Left lung (tissue), 10 donors: ENCODE results near the gene INTS15. TPM values are rescaled to one million over a fixed set of nuclear protein-coding genes. Genes with fewer than 3 reads are reported as not detected.
"Not testable (repeated sequence)": the region's sequence is repeated elsewhere in the genome, so short reads cannot be mapped to it uniquely, and the experiment has no call there.

ENCODE experiments used
- ATAC-seq: fragments of 200-7000 bp; cut with Tn5 transposase; one replicate; pipeline ENCODE4 v1.9.1; 2020; ENCODE audit warnings: moderate library complexity
- DNase-seq, 4 donors: peaks; one replicate each; pipeline ENCODE4 v3.0.0-alpha.2; 2013 to 2020
- H3K27ac ChIP-seq, 2 donors: fragments of 200-600 bp; sonication (generic) in 1 of 2; one replicate each; pipeline versions ENCODE4 v1.5.0 to v1.8.0; 2020 to 2021
- H3K27me3 ChIP-seq, 2 donors: fragments of 200-600 bp; sonication (generic) in 1 of 2; one replicate each; pipeline versions ENCODE4 v1.5.0 to v1.8.0; 2020 to 2021
- H3K36me3 ChIP-seq, 2 donors: fragments of 200-600 bp; sonication (generic) in 1 of 2; one replicate each; pipeline versions ENCODE4 v1.5.0 to v1.8.0; 2020 to 2021
- H3K4me1 ChIP-seq, 2 donors: fragments of 200-600 bp; one replicate each; pipeline ENCODE4 v1.8.0; 2021
- H3K4me3 ChIP-seq, 2 donors: fragments of 200-600 bp; sonication (generic) in 1 of 2; one replicate each; pipeline versions ENCODE4 v1.5.0 to v1.8.0; 2020 to 2021; ENCODE audit warnings: mild to moderate bottlenecking in 1 of 2
- H3K9me3 ChIP-seq, 2 donors: fragments of 200-600 bp; sonication (generic) in 1 of 2; one replicate each; pipeline versions ENCODE4 v1.5.0 to v1.8.0; 2020 to 2021
- CTCF ChIP-seq, 2 donors: fragments of 200-600 bp; sonication (generic) in 1 of 2; IDR thresholded peaks; one replicate each; pipeline versions ENCODE4 v1.5.0 to v1.8.0; 2021; ENCODE audit warnings: antibody characterized with exemption in 2 of 2
- intact Hi-C, 2 donors: fragments of 100-400 bp; cut with DNase I; formaldehyde crosslinking; loops; one replicate each; pipeline versions ENCODE4 v1.11.2 to v1.14.2; 2022
- polyA plus RNA-seq, 6 donors: library from polyadenylated mRNA; unstranded; fragments of 120-200 nt; gene quantifications; one replicate each; pipeline ENCODE4 v1.2.1, GENCODE V29; 2013; ENCODE audit not compliant: insufficient read length in 6 of 6
- total RNA-seq, 2 donors: library from RNA; stranded (reverse); fragmentation: NEBNext Ultra II Directional; extraction: Animal tissue kit (Norgen Biotek cat#: 25700); gene quantifications; one replicate each; pipeline ENCODE4 v1.2.1, GENCODE V29; 2021
- donor health status: DM: no; HTN: yes; CAD: no.
- donor health status: DM: no; HTN: no; CAD: no.

INTS15 gene
- total and polyA plus RNA-seq, 8 donors: 30.2 to 49.4 (median 38.3) TPM

GRCh38 chr7:6567886-6568285 is 21.9 kb upstream of the INTS15 start:
- Histone ChIP-seq H3K36me3 (no peaks in the 10 kb centered on the region), H3K4me3 (no peak overlapping the region), H3K27ac (no peak overlapping the region), H3K9me3 (no peaks in the 10 kb centered on the region), H3K4me1 (no peaks in the 10 kb centered on the region), H3K27me3 (peaks cover 0 to 16% of the 10 kb centered on the region in 2 donors)
- TF ChIP-seq CTCF (IDR thresholded peaks at IDR 0.05): no peak
- intact Hi-C loops: no loop called here
- ATAC-seq: no peak
- peak in 1 of 4 donors; percentile 5 for DNase-seq

- Histone ChIP-seq H3K4me3 (no peak overlapping the region), H3K27me3 (peaks cover 0 to 11% of the 10 kb centered on the region in 2 donors), H3K9me3 (no peaks in the 10 kb centered on the region), H3K27ac (no peak overlapping the region), H3K4me1 (no peaks in the 10 kb centered on the region), H3K36me3 (no peaks in the 10 kb centered on the region)
- intact Hi-C loops: loop anchor here in 1 of 2 donors (10.0 kb wide), 1 partner anchor 56 kb away; no protein-coding TSS in a partner anchor
- DNase-seq: peak in 1 of 4 donors; percentile 0
- no peak for ATAC-seq
- no peak for TF ChIP-seq CTCF (IDR thresholded peaks at IDR 0.05)
These were observed 18.6 kb upstream of the INTS15 start for GRCh38 chr7:6571160-6571779.

GRCh38 chr7:6575281-6576023 is 14.4 kb upstream of the INTS15 start:
- H3K4me3 ChIP-seq: no peak overlapping the region
- intact Hi-C loops: loop anchor here in 1 of 2 donors (10.0 kb wide), 1 partner anchor 61 kb away; no protein-coding TSS in a partner anchor
- DNase-seq (peak in 1 of 4 donors; percentile 5), ATAC-seq (no peak)
- TF ChIP-seq CTCF (IDR thresholded peaks at IDR 0.05): no peak
- H3K27me3 ChIP-seq: peaks cover 0 to 8% of the 10 kb centered on the region in 2 donors
- peaks cover 0 to 10% of the 10 kb centered on the region in 2 donors for H3K4me1 ChIP-seq
- H3K9me3 ChIP-seq: no peaks in the 10 kb centered on the region
- H3K27ac ChIP-seq: no peak overlapping the region
- H3K36me3 ChIP-seq: peaks cover 0 to 13% of the 10 kb centered on the region in 2 donors

GRCh38 chr7:6576024-6576866 is 13.6 kb upstream of the INTS15 start:
- H3K4me1 ChIP-seq: peaks cover 0 to 10% of the 10 kb centered on the region in 2 donors
- TF ChIP-seq CTCF (IDR thresholded peaks at IDR 0.05): no peak
- ATAC-seq (no peak), DNase-seq (peak in 1 of 4 donors; percentile 76)
- intact Hi-C loops: loop anchor here in 1 of 2 donors (10.0 kb wide), 1 partner anchor 61 kb away; no protein-coding TSS in a partner anchor
- H3K4me3 ChIP-seq: peak overlapping the region in 1 of 2 donors; percentile 63
- peaks cover 0 to 21% of the 10 kb centered on the region in 2 donors for H3K36me3 ChIP-seq
- H3K9me3 ChIP-seq: no peaks in the 10 kb centered on the region
- no peak overlapping the region for H3K27ac ChIP-seq
- peaks cover 0 to 6% of the 10 kb centered on the region in 2 donors for H3K27me3 ChIP-seq

- H3K36me3 ChIP-seq: peaks cover 0 to 28% of the 10 kb centered on the region in 2 donors
- peaks cover 0 to 10% of the 10 kb centered on the region in 2 donors for H3K4me1 ChIP-seq
- ATAC-seq, H3K27me3 ChIP-seq, H3K9me3 ChIP-seq: not testable (repeated sequence)
- intact Hi-C loops: loop anchor here in 1 of 2 donors (10.0 kb wide), 1 partner anchor 62 kb away; no protein-coding TSS in a partner anchor
- peak in 1 of 4 donors; percentile 42 for DNase-seq
- H3K4me3 ChIP-seq: peak overlapping the region; percentile 58 to 63
- peak overlapping the region; percentile 87 to 91 for H3K27ac ChIP-seq
These were observed 12.9 kb upstream of the INTS15 start for GRCh38 chr7:6576867-6577368.
